PC-9 (cell line): ENCODE results near the gene DMRTB1.

Experiments
- CTCF ChIP-seq: fragments of 200-600 bp; sonication (generic); conservative IDR thresholded peaks from 2 replicates; pipeline ENCODE4 v1.6.1; 2017; ENCODE audit warnings: mixed run types, antibody characterized with exemption, mild to moderate bottlenecking, moderate library complexity
- EZH2 ChIP-seq: fragments of 200-600 bp; sonication (generic); IDR thresholded peaks from 2 replicates; pipeline ENCODE4 v1.8.0; 2017; ENCODE audit warnings: antibody characterized with exemption, low read depth

DNA sequence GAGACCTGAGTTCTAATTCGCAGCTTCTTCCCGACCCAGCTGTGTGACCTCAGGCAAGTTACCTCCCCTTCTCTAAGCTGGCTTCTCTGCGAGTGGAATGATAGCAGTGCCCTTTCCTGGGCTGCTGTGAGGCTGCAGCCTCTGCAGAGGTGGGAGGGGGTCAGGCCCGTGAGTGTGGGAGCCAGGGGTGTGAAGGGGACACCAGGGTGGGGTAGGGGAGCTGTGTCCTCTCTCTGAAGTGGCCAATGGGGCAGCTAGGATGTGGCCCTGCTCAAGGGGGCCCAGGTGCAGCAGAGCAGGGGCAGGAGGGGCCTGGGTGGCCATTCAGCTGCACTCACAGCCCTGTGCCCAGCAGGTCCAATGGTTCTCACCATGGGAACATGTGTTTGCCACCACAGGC, 24.5 kb downstream of the DMRTB1 start:
- TF ChIP-seq CTCF (no peak), EZH2 (no peak)
